NCI-H510A (cell line): ENCODE data around the gene GPC1.

Source experiments
- DNase-seq: peaks from one replicate; lab custom pipeline; 2025; lab: John Stamatoyannopoulos, UW

Gene GPC1

GRCh38 chr2:240412211-240412861, 23.1 kb upstream of the GPC1 start:
- no peak for DNase-seq

- DNase-seq, result no peak
Observed at GRCh38 chr2:240412975-240413812, 22.3 kb upstream of the GPC1 start.

GRCh38 chr2:240413813-240414429, 21.5 kb upstream of the GPC1 start:
- no peak for DNase-seq

- DNase-seq, result no peak
Observed at GRCh38 chr2:240416821-240417220, 18.6 kb upstream of the GPC1 start.

GRCh38 chr2:240418311-240418710, 17.2 kb upstream of the GPC1 start:
- no peak for DNase-seq

GRCh38 chr2:240419271-240419670, 16.2 kb upstream of the GPC1 start:
- DNase-seq, result no peak

GRCh38 chr2:240419723-240420122, 15.7 kb upstream of the GPC1 start:
- no peak for DNase-seq

- DNase-seq, result no peak
Observed at GRCh38 chr2:240420206-240421104, 15.0 kb upstream of the GPC1 start.

GRCh38 chr2:240421381-240421780, 14.1 kb upstream of the GPC1 start:
- DNase-seq, result no peak

- DNase-seq, result no peak
Observed at GRCh38 chr2:240422658-240423329, 12.7 kb upstream of the GPC1 start.

- DNase-seq, result no peak
Observed at GRCh38 chr2:240423788-240424191, 11.7 kb upstream of the GPC1 start.

GRCh38 chr2:240424341-240425235, 10.9 kb upstream of the GPC1 start:
- no peak for DNase-seq

GRCh38 chr2:240425236-240425615, 10.2 kb upstream of the GPC1 start:
- no peak for DNase-seq

- DNase-seq, result no peak
Observed at GRCh38 chr2:240425697-240426096, 9.8 kb upstream of the GPC1 start.

- DNase-seq, result no peak
Observed at GRCh38 chr2:240426845-240427721, 8.4 kb upstream of the GPC1 start.

GRCh38 chr2:240427729-240428128, 7.7 kb upstream of the GPC1 start:
- no peak for DNase-seq

GRCh38 chr2:240428245-240428644, 7.2 kb upstream of the GPC1 start:
- no peak for DNase-seq

- DNase-seq, result no peak
Observed at GRCh38 chr2:240429341-240429871, 6.1 kb upstream of the GPC1 start.

- DNase-seq, result no peak
Observed at GRCh38 chr2:240429872-240430491, 5.5 kb upstream of the GPC1 start.
